Stimulated activated CD4-positive, alpha-beta T cell treated with anti-CD3 and anti-CD28 coated beads, Interleukin-2, amount 100 ng/mL, for 4 hours (primary cell): Measurements from ENCODE around the gene CMC1.
"Not testable (repeated sequence)": the region's sequence is repeated elsewhere in the genome, so short reads cannot be mapped to it uniquely, and the experiment has no call there.

Source experiments
- DNase-seq: peaks from one replicate; pipeline ENCODE4 v3.0.0-alpha.2; 2020; ENCODE audit warnings: low read depth

CMC1 gene

DNA sequence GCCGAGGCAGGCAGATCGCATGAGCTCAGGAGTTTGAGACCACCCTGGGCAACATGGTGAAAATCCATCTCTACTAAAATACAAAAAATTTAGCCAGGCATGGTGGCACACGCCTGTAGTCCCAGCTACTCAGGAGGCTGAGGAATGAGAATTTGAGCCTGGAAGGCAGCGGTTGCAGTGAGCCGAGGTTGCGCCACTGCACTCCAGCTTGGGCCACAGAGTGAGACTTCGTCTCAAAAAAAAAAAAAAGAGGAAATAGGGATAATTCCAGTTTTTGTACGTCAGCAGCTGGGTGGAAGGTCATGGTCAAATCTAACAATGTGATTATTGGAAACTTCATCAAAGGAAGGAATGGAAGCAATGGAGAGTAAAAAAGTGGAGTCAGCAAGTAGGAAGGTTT, 3.1 kb downstream of the CMC1 start:
- no peak for DNase-seq

DNA sequence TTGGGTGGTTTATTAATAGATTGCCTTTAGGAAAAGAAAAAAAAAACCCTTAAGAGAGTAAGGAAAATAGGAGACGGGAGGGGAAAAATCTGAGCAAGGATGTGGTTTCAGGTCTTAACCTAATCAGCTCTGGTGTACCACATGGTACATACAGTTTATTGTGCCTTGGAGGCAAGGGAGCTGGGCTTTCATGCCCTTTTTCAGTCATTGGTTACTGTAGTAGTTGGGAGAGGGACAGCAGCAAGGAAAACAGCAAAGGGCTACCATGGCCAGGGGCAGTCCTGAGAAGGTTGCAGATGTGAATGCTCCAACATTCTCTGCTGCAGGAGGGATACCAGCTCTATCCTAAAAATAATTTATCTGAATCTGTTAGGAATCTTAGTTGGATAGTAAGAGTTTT, 5.9 kb downstream of the CMC1 start:
- no peak for DNase-seq

DNA sequence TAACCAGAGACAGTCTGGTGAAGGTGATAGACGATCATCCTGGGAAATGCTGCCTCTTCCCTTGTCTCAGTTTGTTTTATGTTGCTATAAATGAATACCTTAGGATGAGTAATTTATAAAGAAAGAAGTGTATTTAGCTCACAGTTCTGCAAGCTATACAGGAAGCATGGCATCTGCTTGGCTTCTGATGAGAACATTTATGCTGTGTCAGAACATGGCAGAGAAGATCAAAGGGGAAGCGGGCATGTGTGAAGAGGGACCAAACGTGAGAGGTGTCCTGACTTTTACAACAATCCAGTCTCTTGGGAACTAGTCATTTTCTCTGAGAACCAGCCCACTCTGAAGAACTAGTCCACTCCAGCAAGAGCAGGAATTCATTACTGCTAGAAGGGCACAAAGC, 9.6 kb downstream of the CMC1 start:
- DNase-seq: no peak

DNA sequence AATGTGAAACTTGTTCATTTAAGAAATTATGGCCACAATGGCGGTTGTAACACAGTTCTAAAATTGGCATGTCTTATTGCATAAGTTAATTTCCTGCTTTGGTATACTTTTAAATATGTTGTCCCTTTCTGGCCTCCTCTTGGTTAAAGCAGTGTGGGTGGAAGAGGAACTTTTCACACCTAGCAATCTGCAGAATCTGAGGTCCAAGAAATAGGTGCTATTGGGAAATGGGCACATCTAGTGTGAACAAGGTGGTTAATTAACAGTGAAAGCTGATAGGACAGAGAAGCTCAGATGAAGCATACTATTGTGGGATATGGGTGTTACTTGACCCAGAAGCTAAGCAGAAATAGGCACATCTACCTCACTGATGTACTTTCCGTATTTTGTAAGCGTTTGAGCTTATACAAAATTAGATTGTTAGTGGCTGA, 10.6 kb downstream of the CMC1 start:
- DNase-seq: no peak

DNA sequence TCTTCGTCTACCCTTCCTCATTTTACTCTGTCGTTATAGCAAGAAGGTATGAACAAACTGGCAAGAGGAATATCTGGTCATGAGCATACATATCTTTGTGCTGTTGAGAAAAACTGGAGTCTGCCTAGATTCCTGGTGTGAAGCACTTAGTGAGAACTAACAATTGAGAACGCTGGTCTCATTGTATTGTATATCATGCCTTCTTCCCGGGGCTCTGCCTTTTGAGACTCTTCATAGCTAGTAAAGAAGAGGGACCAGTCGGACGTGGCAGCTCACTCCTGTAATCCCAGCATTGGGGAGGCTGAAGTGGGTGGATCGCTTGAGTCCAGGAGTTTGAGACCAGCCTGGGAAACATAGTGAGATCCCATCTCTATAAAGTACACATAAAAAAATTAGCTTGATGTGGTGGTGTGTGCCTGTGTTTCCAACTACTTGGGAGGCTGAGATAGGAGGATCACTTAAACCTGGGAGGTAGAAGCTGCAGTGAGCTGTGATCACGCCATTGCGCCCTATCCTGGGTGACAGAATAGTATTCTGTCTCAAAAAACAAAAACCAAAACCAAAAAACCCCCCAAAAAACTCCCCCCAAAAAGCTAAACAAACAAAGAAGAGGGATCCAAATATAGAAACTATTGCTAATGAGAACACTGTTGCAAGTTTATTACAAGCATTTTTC, 11.8 kb downstream of the CMC1 start:
- DNase-seq: no peak

DNA sequence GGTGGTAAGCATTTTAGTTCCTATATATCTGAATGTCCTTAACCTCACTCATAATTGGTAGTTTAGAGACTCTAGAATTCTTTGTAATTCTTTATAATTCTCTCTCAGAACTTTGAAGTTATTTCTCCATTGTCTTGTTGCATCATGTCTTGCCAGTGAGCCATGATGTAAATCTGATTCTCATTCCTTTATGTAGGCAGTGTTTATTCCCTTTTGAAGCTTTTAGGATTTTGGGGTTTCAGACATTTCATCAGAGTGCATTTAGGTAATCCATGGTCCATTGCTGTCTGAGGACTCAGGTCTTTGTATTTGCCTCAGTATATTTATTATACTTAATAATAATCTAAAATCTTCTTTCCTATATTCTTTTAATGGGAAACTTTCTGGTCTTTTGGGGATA, 20.6 kb downstream of the CMC1 start:
- no peak for DNase-seq

DNA sequence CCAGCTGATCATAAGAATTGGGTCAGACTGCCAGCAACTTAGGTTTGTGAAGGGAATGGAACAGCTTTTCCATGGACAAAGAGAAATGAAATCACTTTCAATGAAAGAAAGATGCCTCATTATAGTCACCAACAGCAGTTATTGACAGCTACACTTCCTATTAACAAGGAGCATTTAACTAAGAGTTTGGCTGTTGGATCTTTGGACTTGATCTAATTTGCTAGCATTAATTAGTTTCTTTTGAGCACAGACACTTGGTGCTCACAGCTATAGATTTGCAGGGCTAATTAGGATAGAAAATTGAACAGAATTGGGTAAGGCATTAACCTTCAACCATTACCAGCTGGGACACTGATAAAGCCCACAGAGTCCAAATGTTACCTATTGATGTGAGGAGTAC, 24.2 kb downstream of the CMC1 start:
- no peak for DNase-seq

DNA sequence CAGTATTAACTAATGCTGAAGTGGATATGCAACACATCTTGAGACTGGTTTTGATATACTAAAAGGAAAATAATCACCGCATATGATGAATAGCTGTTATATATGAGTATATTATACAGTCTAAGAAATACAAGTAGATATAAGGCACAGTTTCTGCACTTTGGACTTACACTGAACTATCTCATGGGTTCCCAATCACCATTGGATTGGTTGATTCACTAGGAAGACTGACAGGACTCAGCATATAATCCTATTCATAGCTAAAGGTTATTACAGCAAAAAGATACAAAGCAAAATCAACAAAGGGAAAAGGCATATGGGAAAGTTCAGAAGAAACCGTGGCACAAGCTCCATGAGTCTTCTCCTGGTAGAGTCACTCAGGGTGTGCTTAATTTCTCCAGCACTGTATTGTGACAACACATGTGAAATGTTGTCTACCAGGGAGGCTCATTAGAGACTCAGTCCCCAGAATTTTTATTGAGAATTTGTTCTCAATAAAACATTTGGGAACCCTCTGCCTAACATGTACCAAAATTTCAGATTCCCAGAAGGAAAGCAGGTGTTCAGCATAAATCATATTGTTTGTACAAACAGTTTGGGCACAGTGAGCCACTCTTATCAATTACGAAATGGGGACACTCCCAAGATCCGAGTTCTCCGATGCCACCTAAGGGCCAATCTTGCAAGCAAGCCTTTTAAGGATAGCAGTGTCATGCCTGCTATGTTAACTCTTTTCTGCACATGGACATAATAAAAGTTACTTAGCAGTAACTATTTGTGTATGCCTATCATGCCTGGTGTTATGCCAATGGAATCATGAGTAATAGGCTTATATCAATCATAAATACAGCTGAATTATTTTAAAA, 26.8 kb downstream of the CMC1 start:
- no peak for DNase-seq

DNA sequence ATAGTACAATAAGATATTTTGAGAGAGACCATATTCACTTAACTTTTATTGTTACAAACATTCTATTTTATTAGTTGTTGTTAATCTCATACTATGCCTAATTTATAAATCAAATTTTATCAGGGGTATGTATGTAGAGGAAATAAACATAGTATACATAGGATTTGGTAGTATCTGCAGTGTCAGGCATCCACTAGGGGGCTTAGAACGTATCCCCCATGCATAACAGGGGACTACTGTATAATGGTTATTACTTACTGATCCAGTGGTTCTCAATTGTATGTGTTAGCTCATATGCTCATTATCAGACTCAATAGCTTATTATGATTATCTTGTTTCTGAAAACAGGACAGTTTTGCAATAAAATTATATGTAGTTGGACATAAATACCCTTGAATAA, 27.6 kb downstream of the CMC1 start:
- no peak for DNase-seq

DNA sequence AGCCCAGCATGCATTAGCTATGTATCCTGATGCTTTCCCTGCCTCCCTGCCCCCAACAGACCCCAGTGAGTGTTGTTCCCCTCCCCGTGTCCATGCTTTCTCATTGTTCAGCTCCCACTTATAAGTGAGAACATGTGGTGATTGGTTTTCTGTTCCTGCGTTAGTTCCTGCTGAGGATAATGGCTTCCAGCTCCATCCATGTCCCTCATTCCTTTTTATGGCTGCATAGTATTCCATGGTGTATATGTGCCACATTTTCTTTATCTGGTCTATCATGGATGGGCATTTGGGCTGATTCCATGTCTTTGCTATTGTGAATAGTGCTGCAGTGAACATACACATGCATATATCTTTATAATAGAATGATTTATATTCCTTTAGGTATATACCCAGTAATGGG, 28.5 kb downstream of the CMC1 start:
- DNase-seq: not testable (repeated sequence)

DNA sequence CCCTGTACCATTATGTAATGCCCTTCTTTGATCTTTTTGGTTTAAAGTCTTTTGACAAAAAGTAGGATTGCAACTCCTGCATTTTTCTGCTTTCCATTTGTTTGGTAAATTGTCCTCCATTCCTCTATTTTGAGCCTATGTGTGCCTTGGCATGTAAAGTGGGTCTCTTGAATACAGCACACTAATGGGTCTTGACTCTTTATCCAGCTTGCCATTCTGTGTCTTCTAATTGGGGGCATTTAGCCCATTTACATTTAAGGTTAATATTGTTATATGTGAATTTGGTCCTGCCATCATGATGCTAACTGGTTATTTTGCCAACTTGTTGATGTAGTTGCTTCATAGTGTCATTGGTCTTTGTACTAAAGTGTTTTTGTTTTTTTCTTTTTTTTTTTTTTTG, 32.4 kb downstream of the CMC1 start:
- no peak for DNase-seq

DNA sequence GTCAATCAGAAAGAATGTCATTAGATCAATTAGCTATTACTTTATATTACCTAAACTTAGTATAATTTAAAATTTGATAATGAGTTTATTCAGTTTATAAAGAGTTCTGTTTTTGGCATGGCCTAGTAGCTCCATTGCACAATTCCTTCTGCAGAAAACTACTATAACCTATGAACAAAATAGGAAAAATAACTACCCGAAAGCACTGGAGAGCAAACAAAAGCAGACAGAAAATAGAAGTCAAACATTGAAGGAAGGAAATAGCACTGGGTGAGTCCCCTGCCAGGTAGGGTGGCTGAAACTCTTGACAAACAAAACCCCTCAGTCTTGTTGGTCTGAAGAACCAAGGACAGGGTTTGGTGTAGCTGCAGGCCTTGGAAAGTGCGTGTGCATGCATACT, 37.5 kb downstream of the CMC1 start:
- no peak for DNase-seq

DNA sequence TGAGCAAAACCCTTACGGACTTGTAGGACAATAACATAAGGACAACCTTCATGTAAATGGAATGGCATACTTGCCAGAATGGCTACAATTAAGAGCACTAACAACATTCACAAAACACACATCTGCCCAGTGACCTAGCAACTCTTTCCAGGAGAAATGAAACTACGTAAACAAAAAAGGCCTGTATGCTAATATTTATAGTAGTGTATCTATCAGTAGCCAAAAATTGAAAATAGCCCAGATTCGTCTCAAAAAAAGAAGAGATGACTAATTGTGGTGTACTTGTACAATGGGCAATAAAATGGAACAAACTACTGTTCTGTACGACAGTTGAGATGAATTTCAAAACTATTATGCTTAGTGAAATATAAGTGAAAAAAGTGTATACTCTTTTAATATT, 38.4 kb downstream of the CMC1 start:
- no peak for DNase-seq

DNA sequence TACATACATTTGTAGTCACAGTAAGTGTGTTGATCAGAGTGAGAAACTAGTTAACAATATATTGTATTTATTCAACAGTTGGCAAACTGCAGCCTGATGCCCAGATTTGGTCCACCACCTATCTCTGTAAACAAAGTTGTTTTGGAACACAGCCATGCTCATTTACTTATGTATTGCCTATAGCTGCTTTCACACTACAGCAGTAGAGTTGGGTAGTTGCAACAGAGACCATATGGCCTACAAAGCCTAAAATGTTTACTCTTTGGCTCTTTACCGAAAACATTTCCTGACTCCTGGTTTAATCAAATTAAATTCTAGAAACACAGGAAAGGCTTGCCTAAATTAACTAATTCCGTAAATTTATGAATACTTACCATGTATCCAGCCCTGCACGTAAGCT, 39.4 kb downstream of the CMC1 start:
- DNase-seq: no peak

DNA sequence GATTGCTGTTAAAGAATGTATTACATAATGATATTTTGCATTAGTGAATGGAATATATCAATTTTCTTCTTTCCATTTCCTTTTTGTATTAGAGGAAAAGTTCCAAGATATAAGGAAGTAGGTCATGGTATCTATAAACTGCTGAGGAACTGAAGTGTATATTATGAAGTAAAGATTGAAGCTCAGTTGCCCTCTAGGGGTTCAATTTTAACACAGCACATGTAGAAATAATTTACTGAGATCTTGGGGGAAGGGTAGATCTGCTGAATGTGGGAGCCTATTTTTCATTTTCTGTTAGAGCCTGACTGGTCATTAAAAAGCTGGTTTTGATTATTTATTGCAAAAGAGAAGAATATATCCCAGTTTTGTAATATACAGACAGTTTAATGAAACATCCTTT, 45.2 kb downstream of the CMC1 start:
- no peak for DNase-seq

DNA sequence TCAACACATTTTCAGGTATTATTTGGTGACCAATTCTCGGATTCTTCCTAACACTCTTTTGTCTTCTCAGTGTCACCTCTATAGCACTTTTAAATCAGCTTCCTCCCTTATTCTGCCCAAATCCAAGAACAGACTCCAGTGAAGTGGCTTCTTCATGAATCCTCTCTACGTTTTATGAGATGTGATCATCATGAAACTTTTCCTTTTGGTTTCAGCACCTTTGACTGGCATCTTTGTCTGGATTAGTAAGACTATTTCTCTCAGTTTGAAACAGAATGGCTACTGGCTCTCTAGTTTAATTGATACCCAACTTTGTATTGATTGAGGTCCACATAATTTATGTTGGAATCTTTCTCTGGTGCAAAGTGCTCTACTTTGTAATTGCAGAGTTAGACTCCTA, 45.6 kb downstream of the CMC1 start:
- DNase-seq: no peak

DNA sequence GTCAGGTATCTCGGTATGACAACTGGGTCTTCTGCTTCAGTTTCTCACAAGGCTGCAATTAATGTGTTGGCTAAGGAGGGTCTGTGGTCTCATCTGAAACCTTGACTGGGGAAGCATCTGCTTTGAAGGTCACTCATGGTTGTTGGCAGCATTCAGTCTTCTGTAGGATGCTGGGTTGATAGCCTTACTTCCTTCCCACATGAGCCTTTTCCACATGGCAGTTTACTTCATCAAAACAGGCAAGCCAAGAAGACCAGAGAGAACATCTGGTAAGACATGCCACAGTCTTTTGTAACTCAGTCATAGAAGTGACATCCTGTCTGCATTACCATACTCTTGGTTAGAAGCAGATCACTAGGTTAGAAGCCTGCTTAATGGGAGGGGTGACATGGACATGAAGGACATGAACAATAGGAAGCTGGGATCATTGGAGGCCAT, 49.5 kb downstream of the CMC1 start:
- no peak for DNase-seq

DNA sequence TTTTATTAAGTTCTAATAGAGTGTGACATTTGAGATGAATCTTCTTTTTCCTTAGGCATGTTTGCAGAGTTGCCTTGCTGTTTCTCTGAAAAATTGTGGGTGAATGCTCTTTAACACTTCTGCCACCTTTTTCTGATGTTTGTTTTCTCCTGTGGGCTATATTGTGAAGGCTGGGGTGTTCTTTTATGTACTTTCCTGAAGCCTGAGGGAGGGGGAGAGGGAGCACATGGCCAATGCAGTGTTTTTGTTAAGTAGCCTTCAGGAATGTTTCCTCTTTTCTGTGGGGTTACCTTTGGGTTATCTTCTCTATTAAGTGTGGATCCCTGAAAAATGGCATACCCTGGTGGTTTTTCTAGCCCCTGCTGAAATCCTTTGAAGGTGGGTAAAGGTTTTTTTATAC, 50.2 kb downstream of the CMC1 start:
- DNase-seq: no peak

DNA sequence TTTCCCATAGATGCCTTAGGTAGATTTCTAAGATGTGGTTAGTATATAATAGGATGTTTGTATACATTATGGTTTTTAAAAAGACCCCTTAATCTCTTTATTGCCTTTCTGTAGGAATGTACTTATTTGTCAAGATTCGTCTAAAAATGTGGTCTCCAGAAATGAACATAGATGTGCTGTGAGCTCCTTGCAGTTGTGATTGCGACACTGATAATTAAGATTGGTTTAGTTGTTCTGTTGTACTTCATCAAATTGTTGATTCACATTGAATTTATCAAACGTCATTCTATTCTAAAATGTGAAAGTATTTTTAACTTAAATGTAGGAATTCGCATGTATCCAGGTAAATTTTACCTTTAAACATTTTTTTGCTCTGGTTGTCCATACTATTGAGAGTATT, 51.2 kb downstream of the CMC1 start:
- no peak for DNase-seq

DNA sequence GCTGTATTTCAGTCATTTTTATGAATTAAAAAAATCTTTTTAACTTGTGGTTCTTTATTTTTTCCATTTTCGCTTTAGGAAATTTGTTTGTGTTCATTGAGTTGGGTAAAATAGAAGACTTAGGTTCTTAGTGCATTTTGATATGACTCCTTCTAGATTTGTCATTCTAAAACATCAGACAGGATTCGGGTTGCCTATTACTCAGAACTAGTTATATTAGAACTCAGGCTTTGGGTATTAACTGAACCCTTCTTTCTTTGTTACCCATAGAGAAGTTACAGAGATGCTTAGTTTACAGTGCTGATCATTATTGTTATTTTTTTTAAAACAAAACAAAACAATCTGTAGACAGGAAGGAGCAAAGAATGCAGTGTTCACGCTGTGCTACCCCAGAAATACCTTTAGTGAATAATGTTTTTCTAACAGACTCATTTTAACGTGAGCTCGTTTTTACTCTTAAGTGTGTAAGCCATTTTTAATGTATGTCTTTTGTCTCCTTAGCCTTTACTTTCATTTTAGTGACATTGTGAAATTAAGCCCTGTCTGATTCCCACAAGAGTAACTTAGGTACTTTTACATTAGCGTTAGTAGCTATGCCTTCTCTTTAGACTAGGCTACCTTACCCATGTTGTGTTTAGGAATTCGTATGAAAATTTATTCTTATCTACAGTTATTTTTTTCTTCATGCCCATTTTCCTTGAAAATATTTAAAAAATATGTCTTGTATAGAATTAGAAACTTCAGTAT, 53.4 kb downstream of the CMC1 start:
- DNase-seq: no peak

DNA sequence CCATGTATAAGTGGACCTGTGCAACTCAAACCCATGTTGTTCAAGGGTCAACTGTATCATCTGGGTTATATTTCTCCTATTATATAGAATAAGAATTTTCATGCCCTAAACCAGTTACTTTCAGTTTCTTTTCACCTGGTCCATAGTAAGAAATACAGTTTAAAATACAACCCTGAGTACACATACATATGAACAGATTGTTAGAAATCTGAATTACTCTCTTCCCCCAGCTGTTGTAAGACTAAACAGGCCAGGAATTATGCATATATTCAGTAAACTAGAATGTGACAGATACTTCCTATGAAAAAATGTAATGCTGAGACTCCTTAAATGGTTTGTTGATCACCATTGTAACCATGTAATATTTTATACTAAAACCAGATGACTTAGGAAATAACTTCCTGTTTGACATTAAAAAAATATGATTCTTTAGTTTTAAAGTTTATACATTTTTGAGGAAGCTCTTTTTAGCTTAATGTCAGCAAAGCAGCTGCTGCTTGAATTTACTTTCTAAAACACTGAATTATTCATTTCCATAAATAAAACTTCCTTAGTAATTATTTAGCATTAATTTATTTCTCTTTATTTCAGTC, 54.6 kb downstream of the CMC1 start:
- no peak for DNase-seq

DNA sequence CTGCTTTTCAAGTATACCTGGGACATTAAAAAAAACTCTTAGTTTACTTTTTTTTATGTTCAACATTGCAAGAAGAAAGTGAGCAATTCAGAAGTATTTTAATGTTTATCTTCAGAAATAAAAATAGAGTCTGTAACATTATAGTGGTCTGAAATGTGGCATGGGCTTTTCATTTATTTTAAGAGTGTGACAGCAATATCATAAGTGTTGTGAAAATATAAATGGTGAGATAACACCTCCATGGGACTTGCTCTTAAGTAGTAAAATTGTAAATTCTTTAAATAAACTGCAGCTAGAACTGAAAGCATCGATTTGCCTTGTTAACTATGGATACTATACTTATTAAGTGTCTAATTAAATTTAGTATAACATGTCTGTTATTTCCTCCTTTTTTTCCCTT, 58.3 kb downstream of the CMC1 start:
- DNase-seq: no peak
